Measurements from ENCODE around the gene CLEC2B.
A peak's percentile ranks its signal among the peaks of the same experiment; 100 is the strongest.

Gene CLEC2B

GRCh38 chr12:9870286-9870866, 1.2 kb upstream of the CLEC2B start:
- DNase-seq (ENCODE audit: low read depth in 4 of 4, low spot score in 1 of 4): no peak

GRCh38 chr12:9868951-9869306, 225 bp downstream of the CLEC2B start:
- no peak for DNase-seq (ENCODE audit: low read depth in 4 of 4, low spot score in 1 of 4)

- no peak for DNase-seq (ENCODE audit: low read depth in 4 of 4, low spot score in 1 of 4)
Observed at GRCh38 chr12:9868311-9868801, 798 bp downstream of the CLEC2B start.

GRCh38 chr12:9867531-9867930, 1.6 kb downstream of the CLEC2B start:
- DNase-seq (ENCODE audit: low read depth in 4 of 4, low spot score in 1 of 4): no peak

- no peak for DNase-seq (ENCODE audit: low read depth in 4 of 4, low spot score in 1 of 4)
Observed at GRCh38 chr12:9866860-9867269, 2.3 kb downstream of the CLEC2B start.

- DNase-seq (ENCODE audit: low read depth in 4 of 4, low spot score in 1 of 4): no peak
Observed at GRCh38 chr12:9864913-9865675, 4.1 kb downstream of the CLEC2B start.

- no peak for DNase-seq (ENCODE audit: low read depth in 4 of 4, low spot score in 1 of 4)
Observed at GRCh38 chr12:9858135-9858534, 11.0 kb downstream of the CLEC2B start.

GRCh38 chr12:9856894-9857293, 12.3 kb downstream of the CLEC2B start:
- no peak for DNase-seq (ENCODE audit: low read depth in 4 of 4, low spot score in 1 of 4)

- DNase-seq (ENCODE audit: low read depth in 4 of 4, low spot score in 1 of 4): no peak
Observed at GRCh38 chr12:9856151-9856550, 13.0 kb downstream of the CLEC2B start.

- DNase-seq (ENCODE audit: low read depth in 4 of 4, low spot score in 1 of 4): no peak
Observed at GRCh38 chr12:9851927-9852326, 17.2 kb downstream of the CLEC2B start.

- DNase-seq (ENCODE audit: low read depth in 4 of 4, low spot score in 1 of 4): no peak
Observed at GRCh38 chr12:9851050-9851449, 18.1 kb downstream of the CLEC2B start.

- DNase-seq (ENCODE audit: low read depth in 4 of 4, low spot score in 1 of 4): no peak
Observed at GRCh38 chr12:9848899-9849298, 20.3 kb downstream of the CLEC2B start.

GRCh38 chr12:9843407-9843806, 25.7 kb downstream of the CLEC2B start:
- DNase-seq (ENCODE audit: low read depth in 4 of 4, low spot score in 1 of 4): no peak

GRCh38 chr12:9831720-9832119, 37.4 kb downstream of the CLEC2B start:
- no peak for DNase-seq (ENCODE audit: low read depth in 4 of 4, low spot score in 1 of 4)

- no peak for DNase-seq (ENCODE audit: low read depth in 4 of 4, low spot score in 1 of 4)
Observed at GRCh38 chr12:9829982-9830381, 39.2 kb downstream of the CLEC2B start.

GRCh38 chr12:9829483-9829882, 39.7 kb downstream of the CLEC2B start:
- no peak for DNase-seq (ENCODE audit: low read depth in 4 of 4, low spot score in 1 of 4)

- DNase-seq (ENCODE audit: low read depth in 4 of 4, low spot score in 1 of 4): no peak
Observed at GRCh38 chr12:9827209-9827888, 41.8 kb downstream of the CLEC2B start, which contains the start of gene KLRF1. Gene KLRF1, plus strand, starts transcription at chr12:9827481. Its CDS starts 64 bp downstream, at chr12:9827545.

- DNase-seq (ENCODE audit: low read depth in 4 of 4, low spot score in 1 of 4): no peak
Observed at GRCh38 chr12:9820281-9820930, 48.7 kb downstream of the CLEC2B start.

GRCh38 chr12:9813821-9814798, 55.0 kb downstream of the CLEC2B start:
- peak; percentile 82 to 89 (median 86) for DNase-seq (ENCODE audit: low read depth in 4 of 4, low spot score in 1 of 4)

- no peak for DNase-seq (ENCODE audit: low read depth in 4 of 4, low spot score in 1 of 4)
Observed at GRCh38 chr12:9811621-9812020, 57.5 kb downstream of the CLEC2B start.

All from stimulated activated CD4-positive, alpha-beta T cell treated with anti-CD3 and anti-CD28 coated beads, Interleukin-1b, Interleukin-23, amount 100 ng/mL, for 24 hours (primary cell).